Measurements from ENCODE around the gene STX18. TPM values are rescaled to one million over a fixed set of nuclear protein-coding genes. Genes with fewer than 3 reads are reported as not detected.

Gene STX18
- total and polyA plus RNA-seq, 2 of the 13 experiments (the other 11 are each of a cell fraction or from before 2014, with no cell fraction given), result 23.9 to 37.1 TPM

DNA sequence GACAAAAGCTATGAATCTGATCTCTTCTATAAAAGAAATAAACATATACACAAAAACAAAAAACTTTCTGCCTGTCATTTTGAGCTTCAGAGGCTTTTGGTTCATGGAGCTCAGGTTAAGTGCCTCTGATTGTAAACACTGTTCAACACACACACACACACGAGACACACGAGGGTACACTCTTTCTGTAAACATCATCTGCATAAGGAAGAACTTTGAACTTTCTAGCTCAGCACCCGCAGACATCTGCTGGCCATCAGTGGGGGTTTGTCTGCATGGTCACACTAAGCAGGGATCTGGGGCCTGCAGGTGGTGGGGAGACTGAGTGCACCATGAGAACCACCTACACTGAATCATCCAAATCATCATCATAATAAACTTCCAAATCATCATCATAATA lies 54.9 kb downstream of the STX18 start (continued):
- TF ChIP-seq, protein P1, sequence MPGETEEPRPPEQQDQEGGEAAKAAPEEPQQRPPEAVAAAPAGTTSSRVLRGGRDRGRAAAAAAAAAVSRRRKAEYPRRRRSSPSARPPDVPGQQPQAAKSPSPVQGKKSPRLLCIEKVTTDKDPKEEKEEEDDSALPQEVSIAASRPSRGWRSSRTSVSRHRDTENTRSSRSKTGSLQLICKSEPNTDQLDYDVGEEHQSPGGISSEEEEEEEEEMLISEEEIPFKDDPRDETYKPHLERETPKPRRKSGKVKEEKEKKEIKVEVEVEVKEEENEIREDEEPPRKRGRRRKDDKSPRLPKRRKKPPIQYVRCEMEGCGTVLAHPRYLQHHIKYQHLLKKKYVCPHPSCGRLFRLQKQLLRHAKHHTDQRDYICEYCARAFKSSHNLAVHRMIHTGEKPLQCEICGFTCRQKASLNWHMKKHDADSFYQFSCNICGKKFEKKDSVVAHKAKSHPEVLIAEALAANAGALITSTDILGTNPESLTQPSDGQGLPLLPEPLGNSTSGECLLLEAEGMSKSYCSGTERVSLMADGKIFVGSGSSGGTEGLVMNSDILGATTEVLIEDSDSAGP (CRISPR knock-in tag; IDR thresholded peaks at IDR 0.05; ENCODE audit: borderline replicate concordance), result no peak
- TF ChIP-seq CEBPB (IDR thresholded peaks at IDR 0.05; ENCODE audit: borderline replicate concordance, low read depth, low read length) (no peak), THRA (CRISPR knock-in tag; IDR thresholded peaks at IDR 0.05; ENCODE audit: borderline replicate concordance) (no peak), ZNF558 (CRISPR knock-in tag; IDR thresholded peaks at IDR 0.05; ENCODE audit: borderline replicate concordance) (no peak), ZNF788 (CRISPR knock-in tag; IDR thresholded peaks at IDR 0.05; ENCODE audit: borderline replicate concordance) (no peak; the same call in 1 of the 2 replicates), GZF1 (CRISPR knock-in tag; IDR thresholded peaks at IDR 0.05) (no peak), ZNF30 (CRISPR knock-in tag; IDR thresholded peaks at IDR 0.05) (no peak), ZNF510 (CRISPR knock-in tag; IDR thresholded peaks at IDR 0.05; ENCODE audit: low read depth) (no peak), NR2F1 (CRISPR knock-in tag; IDR thresholded peaks at IDR 0.05) (no peak), KAT2B (IDR thresholded peaks at IDR 0.05; ENCODE audit: borderline replicate concordance, low read depth, low read length) (no peak), ZNF224 (CRISPR knock-in tag; IDR thresholded peaks at IDR 0.05) (no peak), BORCS8-MEF2B (CRISPR knock-in tag; IDR thresholded peaks at IDR 0.05) (no peak), ETV6 (CRISPR knock-in tag; conservative IDR thresholded peaks at IDR 0.05) (no peak), NR2C2 (CRISPR knock-in tag; IDR thresholded peaks at IDR 0.05; ENCODE audit: borderline replicate concordance) (peak; percentile 54; the same call in 1 of the 2 replicates), MAFF (IDR thresholded peaks at IDR 0.05; ENCODE audit: low read depth, low read length) (peak; percentile 19; the same call in 1 of the 2 replicates), ZNF567 (CRISPR knock-in tag; IDR thresholded peaks at IDR 0.05; ENCODE audit: borderline replicate concordance) (no peak), HIVEP1 (CRISPR knock-in tag; IDR thresholded peaks at IDR 0.05) (no peak), ZBTB21 (CRISPR knock-in tag; IDR thresholded peaks at IDR 0.05) (no peak), IRX3 (CRISPR knock-in tag; IDR thresholded peaks at IDR 0.05; ENCODE audit: borderline replicate concordance, low read depth) (no peak), MIXL1 (CRISPR knock-in tag; IDR thresholded peaks at IDR 0.05) (no peak)
- TF ChIP-seq, protein P2, sequence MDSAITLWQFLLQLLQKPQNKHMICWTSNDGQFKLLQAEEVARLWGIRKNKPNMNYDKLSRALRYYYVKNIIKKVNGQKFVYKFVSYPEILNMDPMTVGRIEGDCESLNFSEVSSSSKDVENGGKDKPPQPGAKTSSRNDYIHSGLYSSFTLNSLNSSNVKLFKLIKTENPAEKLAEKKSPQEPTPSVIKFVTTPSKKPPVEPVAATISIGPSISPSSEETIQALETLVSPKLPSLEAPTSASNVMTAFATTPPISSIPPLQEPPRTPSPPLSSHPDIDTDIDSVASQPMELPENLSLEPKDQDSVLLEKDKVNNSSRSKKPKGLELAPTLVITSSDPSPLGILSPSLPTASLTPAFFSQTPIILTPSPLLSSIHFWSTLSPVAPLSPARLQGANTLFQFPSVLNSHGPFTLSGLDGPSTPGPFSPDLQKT (CRISPR knock-in tag; IDR thresholded peaks at IDR 0.05; ENCODE audit: borderline replicate concordance), result no peak
- TF ChIP-seq, protein P3, sequence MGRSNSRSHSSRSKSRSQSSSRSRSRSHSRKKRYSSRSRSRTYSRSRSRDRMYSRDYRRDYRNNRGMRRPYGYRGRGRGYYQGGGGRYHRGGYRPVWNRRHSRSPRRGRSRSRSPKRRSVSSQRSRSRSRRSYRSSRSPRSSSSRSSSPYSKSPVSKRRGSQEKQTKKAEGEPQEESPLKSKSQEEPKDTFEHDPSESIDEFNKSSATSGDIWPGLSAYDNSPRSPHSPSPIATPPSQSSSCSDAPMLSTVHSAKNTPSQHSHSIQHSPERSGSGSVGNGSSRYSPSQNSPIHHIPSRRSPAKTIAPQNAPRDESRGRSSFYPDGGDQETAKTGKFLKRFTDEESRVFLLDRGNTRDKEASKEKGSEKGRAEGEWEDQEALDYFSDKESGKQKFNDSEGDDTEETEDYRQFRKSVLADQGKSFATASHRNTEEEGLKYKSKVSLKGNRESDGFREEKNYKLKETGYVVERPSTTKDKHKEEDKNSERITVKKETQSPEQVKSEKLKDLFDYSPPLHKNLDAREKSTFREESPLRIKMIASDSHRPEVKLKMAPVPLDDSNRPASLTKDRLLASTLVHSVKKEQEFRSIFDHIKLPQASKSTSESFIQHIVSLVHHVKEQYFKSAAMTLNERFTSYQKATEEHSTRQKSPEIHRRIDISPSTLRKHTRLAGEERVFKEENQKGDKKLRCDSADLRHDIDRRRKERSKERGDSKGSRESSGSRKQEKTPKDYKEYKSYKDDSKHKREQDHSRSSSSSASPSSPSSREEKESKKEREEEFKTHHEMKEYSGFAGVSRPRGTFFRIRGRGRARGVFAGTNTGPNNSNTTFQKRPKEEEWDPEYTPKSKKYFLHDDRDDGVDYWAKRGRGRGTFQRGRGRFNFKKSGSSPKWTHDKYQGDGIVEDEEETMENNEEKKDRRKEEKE (IDR thresholded peaks at IDR 0.05), result no peak
- TF ChIP-seq, protein P4, sequence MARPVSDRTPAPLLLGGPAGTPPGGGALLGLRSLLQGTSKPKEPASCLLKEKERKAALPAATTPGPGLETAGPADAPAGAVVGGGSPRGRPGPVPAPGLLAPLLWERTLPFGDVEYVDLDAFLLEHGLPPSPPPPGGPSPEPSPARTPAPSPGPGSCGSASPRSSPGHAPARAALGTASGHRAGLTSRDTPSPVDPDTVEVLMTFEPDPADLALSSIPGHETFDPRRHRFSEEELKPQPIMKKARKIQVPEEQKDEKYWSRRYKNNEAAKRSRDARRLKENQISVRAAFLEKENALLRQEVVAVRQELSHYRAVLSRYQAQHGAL (CRISPR knock-in tag; IDR thresholded peaks at IDR 0.05; ENCODE audit: not compliant biosample characterization), result no peak

Data from HepG2 (cell line).